HUES6 (cell line): ENCODE results near the gene SLAMF7.
"Not testable (repeated sequence)": the region's sequence is repeated elsewhere in the genome, so short reads cannot be mapped to it uniquely, and the experiment has no call there.

ENCODE experiments used
- H3K27ac ChIP-seq: 2 replicates; pipeline ENCODE4 v1.7.0; 2013; ENCODE audit warnings: low read depth, mild to moderate bottlenecking, low read length, inconsistent platforms
- H3K27me3 ChIP-seq: 2 replicates; pipeline ENCODE4 v1.6.1; 2013; ENCODE audit warnings: low read length; ENCODE audit not compliant: control insufficient read depth, insufficient read depth
- H3K36me3 ChIP-seq: 2 replicates; pipeline ENCODE4 v1.6.1; 2013; ENCODE audit warnings: low read length; ENCODE audit not compliant: control insufficient read depth, insufficient read depth
- H3K4me1 ChIP-seq: 2 replicates; pipeline ENCODE4 v1.6.1; 2013; ENCODE audit warnings: low read length; ENCODE audit not compliant: control insufficient read depth, insufficient read depth
- H3K4me3 ChIP-seq: 2 replicates; pipeline ENCODE4 v1.5.1; 2013; ENCODE audit warnings: low read depth, low read length
- H3K9ac ChIP-seq: one replicate; pipeline ENCODE4 v1.6.1; 2013; ENCODE audit warnings: mild to moderate bottlenecking, low read length
- H3K9me3 ChIP-seq: 2 replicates; pipeline ENCODE4 v1.6.1; 2013; ENCODE audit warnings: low read depth, low read length; ENCODE audit not compliant: control insufficient read depth, insufficient read depth

The SLAMF7 gene

DNA sequence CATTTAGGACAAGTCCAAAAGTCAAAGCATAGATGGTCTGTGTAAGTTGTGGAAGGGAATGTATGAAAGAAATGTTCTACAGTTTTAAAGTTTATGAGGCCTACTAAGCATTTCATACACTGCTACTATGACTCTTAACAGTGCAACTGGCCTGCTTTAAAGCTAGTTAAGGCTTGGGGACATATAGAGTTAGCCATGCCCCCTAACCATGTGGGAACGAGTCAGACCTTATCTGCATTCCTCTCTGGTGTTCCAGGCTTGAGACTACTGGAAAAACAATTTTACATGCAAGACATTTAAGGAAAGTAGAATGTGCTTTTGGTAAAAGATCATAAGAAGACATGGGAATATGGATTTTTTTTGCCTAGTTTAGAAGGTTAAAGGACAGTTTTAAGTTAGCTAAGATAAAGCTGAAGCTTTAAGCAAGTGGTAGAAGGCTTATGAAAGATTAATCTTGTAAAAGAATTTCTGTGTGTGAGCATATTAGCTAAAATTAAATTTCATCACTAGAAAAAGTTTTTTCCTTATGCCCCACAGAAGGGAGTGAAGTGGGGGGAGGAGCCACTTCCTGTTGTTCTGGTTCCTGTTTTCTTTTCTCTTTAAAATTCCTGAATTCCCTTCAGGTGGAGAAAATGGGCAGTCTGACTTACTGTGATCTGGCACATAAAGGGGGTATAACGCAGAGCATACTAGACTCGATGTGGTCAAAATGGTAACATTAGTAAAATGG is 18.5 kb upstream of the SLAMF7 start:
- H3K36me3 ChIP-seq: no peaks in the 10 kb centered on the region
- H3K27ac ChIP-seq: no peak overlapping the region
- H3K9me3 ChIP-seq: peaks cover 4% of the 10 kb centered on the region
- H3K27me3 ChIP-seq: no peaks in the 10 kb centered on the region
- H3K9ac ChIP-seq: no peak overlapping the region
- H3K4me1 ChIP-seq: peaks cover 4% of the 10 kb centered on the region
- no peak overlapping the region for H3K4me3 ChIP-seq

DNA sequence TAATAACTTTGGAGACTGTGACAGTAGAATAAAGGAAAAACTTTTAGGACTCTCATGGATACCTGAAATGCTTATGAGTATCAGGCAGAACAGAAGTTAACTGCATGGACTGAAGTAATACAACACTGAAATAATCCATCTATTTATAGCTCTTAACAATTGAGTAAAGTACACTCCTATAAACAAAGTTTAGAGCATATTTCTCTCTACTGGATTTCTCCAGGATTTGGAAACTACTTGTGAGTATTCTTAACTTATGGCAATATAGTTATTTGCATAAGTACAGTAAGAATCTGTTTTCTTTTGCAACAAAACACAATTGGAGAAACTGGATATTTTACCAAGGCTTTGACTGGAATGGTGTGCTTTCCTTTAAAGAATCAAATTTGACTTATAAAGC is 17.6 kb upstream of the SLAMF7 start:
- Histone ChIP-seq H3K27me3 (no peaks in the 10 kb centered on the region), H3K4me1 (peaks cover 13% of the 10 kb centered on the region), H3K4me3 (no peak overlapping the region), H3K9ac (no peak overlapping the region), H3K27ac (no peak overlapping the region), H3K36me3 (no peaks in the 10 kb centered on the region), H3K9me3 (peaks cover 4% of the 10 kb centered on the region)

DNA sequence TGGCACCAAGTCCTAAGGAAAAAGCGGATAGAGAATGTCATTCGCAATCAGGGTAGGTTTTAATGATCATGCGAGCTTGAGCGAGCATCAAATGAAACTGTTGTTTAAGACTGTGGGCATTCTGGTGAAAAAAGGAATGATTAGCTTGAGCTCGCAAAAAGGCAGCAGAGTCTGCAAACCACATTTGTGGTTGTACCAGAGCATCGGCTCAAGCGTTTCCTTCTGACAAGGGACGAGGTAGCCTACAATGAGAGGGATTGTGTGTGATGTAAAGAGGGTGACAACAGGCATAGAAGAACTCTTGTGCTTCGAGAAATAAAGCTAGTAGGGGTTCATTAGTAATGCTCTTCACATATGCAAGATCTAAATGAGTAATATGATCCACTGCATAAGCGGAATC is 16.3 kb upstream of the SLAMF7 start:
- no peaks in the 10 kb centered on the region for H3K36me3 ChIP-seq
- no peak overlapping the region for H3K9ac ChIP-seq
- H3K27me3 ChIP-seq: no peaks in the 10 kb centered on the region
- peaks cover 4% of the 10 kb centered on the region for H3K9me3 ChIP-seq
- H3K27ac ChIP-seq: no peak overlapping the region
- H3K4me3 ChIP-seq: no peak overlapping the region
- peaks cover 21% of the 10 kb centered on the region for H3K4me1 ChIP-seq

DNA sequence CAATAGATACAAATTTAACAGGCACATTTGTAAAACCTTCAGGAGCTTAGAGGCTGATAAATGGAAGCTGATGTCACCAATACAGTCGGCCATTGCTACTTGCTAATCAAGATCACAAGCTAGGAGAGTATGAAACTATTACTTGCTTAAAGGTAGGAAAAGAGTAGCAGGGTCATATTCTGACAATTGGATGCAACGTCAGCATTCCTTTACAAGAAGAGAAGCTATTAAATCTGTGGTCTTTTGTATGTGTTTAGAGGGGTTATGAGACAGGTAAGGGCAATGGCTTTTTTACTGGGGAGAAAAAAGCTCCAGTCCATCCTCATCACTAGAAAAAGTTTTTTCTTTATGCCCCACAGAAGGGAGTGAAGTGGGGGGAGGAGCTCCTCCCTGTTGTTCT is 15.7 kb upstream of the SLAMF7 start:
- H3K9ac ChIP-seq: no peak overlapping the region
- H3K4me1 ChIP-seq: peaks cover 21% of the 10 kb centered on the region
- peaks cover 4% of the 10 kb centered on the region for H3K9me3 ChIP-seq
- H3K27me3 ChIP-seq: no peaks in the 10 kb centered on the region
- no peak overlapping the region for H3K4me3 ChIP-seq
- no peaks in the 10 kb centered on the region for H3K36me3 ChIP-seq
- no peak overlapping the region for H3K27ac ChIP-seq

DNA sequence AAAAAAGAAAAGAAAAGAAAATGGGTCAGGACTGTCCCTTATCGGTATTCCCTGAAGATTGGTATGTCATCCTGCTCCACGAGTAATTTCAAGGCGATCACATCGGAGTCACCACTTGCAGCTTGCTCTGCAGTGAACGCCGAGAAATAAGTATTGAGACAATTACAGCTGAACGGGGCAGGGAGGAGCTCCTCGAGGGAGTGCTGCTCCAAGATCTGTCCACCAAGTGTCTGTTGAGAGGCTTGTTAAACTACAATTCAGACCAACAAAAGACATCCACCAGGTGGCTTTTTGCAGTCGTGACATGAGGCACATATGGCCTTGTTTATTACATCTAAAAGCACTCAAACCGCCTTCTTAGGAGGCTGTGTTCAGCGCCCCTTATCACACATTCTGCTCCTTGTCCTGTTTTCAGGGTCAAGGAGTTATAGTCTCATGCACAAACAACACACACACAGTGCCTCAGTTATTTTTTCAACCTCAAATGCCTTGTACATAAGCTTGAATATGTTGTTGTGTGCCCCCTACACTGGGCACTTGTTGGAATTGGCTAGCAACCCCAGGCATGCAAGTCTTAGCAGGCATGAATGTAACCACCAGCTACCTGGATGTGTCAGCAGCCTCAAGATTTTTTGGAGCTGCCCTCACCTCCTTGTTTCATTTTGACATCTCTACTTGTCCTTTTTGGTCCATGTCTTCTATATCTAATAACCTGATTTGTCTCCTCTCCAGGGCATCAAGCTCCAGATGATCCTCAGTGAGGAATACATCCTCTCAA is 14.4 kb upstream of the SLAMF7 start:
- Histone ChIP-seq H3K4me1 (peaks cover 21% of the 10 kb centered on the region), H3K9ac (no peak overlapping the region), H3K27me3 (no peaks in the 10 kb centered on the region), H3K9me3 (peaks cover 4% of the 10 kb centered on the region), H3K27ac (no peak overlapping the region), H3K4me3 (no peak overlapping the region), H3K36me3 (no peaks in the 10 kb centered on the region)

DNA sequence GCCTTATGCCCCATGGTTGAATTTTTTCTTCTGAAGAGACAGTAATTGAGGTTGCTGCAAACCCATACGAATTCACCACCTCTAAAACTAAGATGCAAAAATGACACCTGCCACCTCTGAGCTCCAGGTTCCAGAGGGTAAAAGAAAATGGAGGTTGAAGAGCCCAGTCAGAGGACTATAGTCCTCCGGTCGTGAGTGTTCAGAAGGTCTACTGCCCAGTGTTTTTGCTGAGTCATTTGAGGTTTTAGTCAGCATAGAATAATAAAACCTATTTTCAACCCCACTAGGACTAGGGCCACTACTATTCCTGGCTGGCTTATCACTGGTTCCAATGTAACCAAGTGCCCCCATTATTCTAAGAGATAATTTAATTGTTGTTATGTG is 12.9 kb upstream of the SLAMF7 start:
- H3K36me3 ChIP-seq: no peaks in the 10 kb centered on the region
- H3K9me3 ChIP-seq: no peaks in the 10 kb centered on the region; the same call in 1 of the 2 replicates
- no peaks in the 10 kb centered on the region for H3K27me3 ChIP-seq
- peak overlapping the region; percentile 41 for H3K9ac ChIP-seq
- H3K27ac ChIP-seq: peak overlapping the region; percentile 84; the same call in 1 of the 2 replicates
- H3K4me1 ChIP-seq: peaks cover 21% of the 10 kb centered on the region
- peak overlapping the region; percentile 24; the same call in 1 of the 2 replicates for H3K4me3 ChIP-seq

DNA sequence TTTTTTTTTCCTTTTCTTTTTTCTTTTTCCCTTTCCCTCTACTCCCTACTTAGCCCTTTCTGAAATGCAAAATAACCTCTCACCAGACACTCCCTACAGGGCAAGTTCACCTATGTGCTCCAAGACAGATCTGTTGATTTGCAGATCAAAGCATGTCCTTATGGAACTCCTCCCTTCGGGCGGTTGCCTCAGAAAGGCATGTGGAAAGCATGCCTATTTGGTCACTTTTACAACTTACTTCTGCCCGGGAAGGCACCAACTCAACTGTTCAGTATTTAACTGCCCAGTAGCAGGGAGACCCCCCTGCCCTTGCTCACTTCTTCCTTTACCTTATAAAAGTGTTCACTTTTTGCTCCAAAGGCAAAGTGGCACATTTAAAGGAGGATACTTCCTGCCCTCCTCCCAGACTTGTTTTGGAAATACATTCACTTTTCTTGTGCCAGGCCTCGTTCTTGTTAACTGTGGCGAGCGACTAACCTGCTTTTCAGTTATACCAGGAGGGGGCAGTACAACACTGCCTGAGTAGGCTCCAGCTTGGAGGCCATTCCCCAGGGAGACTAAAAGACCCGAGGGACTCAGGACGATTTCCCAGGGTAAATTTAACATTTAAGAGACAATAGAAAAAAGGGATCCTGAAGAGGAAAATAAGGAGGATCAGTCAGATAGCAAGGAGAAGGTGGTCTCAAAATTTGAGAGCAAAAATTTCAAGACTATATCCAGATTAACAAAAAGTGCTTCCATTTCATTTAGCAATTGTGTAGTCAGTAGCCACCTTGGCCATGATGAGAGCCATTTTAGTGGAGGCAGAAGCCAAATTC is 12.3 kb upstream of the SLAMF7 start:
- Histone ChIP-seq H3K36me3 (no peaks in the 10 kb centered on the region), H3K4me1 (peaks cover 21% of the 10 kb centered on the region), H3K4me3 (peak overlapping the region; percentile 24; the same call in 1 of the 2 replicates), H3K27ac (peak overlapping the region; percentile 84), H3K27me3 (no peaks in the 10 kb centered on the region), H3K9me3 (no peaks in the 10 kb centered on the region; the same call in 1 of the 2 replicates), H3K9ac (peak overlapping the region; percentile 81)

DNA sequence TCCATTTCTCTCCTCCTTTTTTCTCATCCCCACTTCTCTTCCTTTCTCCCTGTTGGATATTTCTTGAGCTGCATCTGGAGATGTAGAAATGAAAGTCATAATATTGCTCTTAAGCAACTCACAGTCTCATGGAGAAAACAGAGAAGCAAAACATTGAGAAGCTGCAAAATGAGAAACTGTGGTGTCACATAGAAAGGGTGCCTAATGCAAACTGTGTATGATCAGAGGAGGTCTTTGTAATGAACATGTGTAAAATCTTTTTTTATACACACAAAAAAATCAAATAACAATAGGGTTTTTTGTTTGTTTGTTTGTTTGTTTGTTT is 11.8 kb upstream of the SLAMF7 start:
- Histone ChIP-seq H3K4me1 (peaks cover 21% of the 10 kb centered on the region), H3K36me3 (no peaks in the 10 kb centered on the region), H3K27me3 (no peaks in the 10 kb centered on the region), H3K4me3 (no peak overlapping the region), H3K9me3 (no peaks in the 10 kb centered on the region; the same call in 1 of the 2 replicates), H3K27ac (peak overlapping the region; percentile 84; the same call in 1 of the 2 replicates), H3K9ac (no peak overlapping the region)

DNA sequence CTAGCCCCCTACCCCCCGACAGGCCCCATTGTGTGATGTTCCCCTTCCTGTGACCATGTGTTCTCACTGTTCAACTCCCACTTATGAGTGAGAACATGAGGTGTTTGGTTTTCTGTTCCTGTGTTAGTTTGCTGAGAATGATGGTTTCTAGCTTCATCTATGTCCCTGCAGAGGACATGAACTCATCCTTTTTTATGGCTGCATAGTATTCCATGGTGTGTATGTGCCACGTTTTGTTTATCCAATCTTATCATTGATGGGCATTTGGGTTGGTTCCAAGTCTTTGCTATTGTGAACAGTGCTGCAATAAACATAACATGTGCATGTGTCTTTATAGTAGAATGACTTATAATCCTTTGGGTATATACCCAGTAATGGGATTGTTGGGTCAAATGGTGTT is 7.5 kb upstream of the SLAMF7 start:
- H3K9ac ChIP-seq, H3K4me1 ChIP-seq, H3K9me3 ChIP-seq, H3K27ac ChIP-seq, H3K27me3 ChIP-seq, H3K4me3 ChIP-seq, H3K36me3 ChIP-seq: not testable (repeated sequence)

DNA sequence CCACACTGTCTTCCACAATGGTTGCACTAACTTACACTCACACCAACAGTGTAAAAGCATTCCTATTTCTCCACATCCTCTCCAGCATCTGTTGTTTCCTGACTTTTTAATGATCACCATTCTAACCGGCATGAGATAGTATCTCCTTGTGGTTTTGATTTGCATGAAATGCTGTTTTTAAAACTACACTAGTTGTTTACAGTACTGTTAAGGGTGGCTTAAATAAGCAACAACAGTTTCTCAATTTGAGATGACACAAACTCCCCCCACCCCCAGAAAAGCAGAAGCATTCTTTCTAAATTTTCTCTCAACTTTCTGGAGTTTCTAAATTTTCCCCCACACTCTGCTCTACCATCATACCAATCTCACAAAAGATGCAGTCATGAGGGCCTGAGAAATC is 7.1 kb upstream of the SLAMF7 start:
- no peak overlapping the region for H3K27ac ChIP-seq
- H3K27me3 ChIP-seq: no peaks in the 10 kb centered on the region
- H3K4me1 ChIP-seq: peaks cover 4% of the 10 kb centered on the region; the same call in 1 of the 2 replicates
- no peak overlapping the region for H3K4me3 ChIP-seq
- H3K9me3 ChIP-seq: peaks cover 9% of the 10 kb centered on the region
- no peaks in the 10 kb centered on the region for H3K36me3 ChIP-seq
- no peak overlapping the region for H3K9ac ChIP-seq

DNA sequence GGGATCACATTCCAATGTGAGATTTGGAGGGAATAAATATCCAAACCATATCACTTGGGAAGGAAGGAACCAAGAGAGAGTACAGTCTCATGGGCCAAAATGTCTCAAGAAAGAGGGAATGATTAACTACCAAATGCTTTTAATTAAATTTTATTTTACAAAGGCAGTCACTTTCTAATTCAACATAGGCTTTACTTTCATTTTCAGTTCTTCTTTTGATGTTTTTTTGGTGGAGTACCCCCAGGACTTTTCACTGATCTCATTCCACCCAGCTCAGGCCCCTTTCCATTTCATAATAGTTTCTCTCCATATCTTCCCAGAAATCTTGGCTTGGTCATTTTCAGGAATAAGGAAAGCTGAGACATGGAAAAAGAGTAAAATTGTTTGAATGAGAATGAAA is 5.1 kb upstream of the SLAMF7 start:
- Histone ChIP-seq H3K27me3 (no peaks in the 10 kb centered on the region), H3K4me1 (no peaks in the 10 kb centered on the region), H3K36me3 (no peaks in the 10 kb centered on the region), H3K4me3 (no peak overlapping the region), H3K9me3 (peaks cover 9% of the 10 kb centered on the region), H3K9ac (no peak overlapping the region), H3K27ac (no peak overlapping the region)
